HUES64 (cell line): Measurements from ENCODE around the gene RIMKLA.

ENCODE experiments used
- H3K27ac ChIP-seq: 2 replicates; pipeline ENCODE4 v1.7.0; 2013; ENCODE audit warnings: low read depth, low read length, inconsistent platforms
- H3K27me3 ChIP-seq: 2 replicates; pipeline ENCODE4 v1.6.1; 2013; ENCODE audit warnings: mild to moderate bottlenecking, low read length; ENCODE audit not compliant: insufficient read depth
- H3K36me3 ChIP-seq: 2 replicates; pipeline ENCODE4 v1.6.1; 2013; ENCODE audit warnings: mild to moderate bottlenecking, low read length; ENCODE audit not compliant: insufficient read depth
- H3K4me1 ChIP-seq: 2 replicates; pipeline ENCODE4 v1.6.1; 2013; ENCODE audit warnings: mild to moderate bottlenecking, low read length, moderate library complexity; ENCODE audit not compliant: insufficient read depth
- H3K4me3 ChIP-seq: 2 replicates; pipeline ENCODE4 v1.5.1; 2013; ENCODE audit warnings: mild to moderate bottlenecking, low read length, moderate library complexity
- H3K9ac ChIP-seq: 2 replicates; pipeline ENCODE4 v1.6.1; 2013; ENCODE audit warnings: mild to moderate bottlenecking, low read depth, low read length
- H3K9me3 ChIP-seq: 2 replicates; pipeline ENCODE4 v1.6.1; 2013; ENCODE audit warnings: low read depth, low read length; ENCODE audit not compliant: insufficient read depth
- WGBS: fragments of 150-250, 120-280 bp; methylation state at CpG from one replicate; pipeline ENCODE4 v1.1.7; 2013; ENCODE audit warnings: missing lambda C conversion rate; 5-methylcytosine and 5-hydroxymethylcytosine counted together

The RIMKLA gene

DNA sequence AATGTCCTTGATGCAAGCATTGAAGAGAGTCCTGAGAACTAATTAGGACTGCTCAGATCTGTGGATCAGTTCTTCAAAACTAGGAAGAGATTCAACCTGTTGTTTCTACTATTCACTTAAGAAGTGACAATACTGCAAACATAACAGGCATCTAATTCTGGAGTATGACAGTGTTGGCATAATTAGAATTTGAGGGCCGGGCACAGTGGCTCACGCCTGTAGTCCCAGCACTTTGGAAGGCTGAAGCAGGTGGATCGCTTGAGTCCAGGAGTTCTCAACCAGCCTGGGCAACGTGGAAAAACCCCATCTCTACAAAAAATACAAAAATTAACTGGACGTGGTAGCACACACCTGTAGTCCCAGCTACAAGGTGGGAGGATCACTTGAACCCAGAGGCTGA is 37.5 kb upstream of the RIMKLA start:
- 87% methylated on average over 5 of the region's 5 CpGs for WGBS
- Histone ChIP-seq H3K27ac (no peak overlapping the region), H3K9ac (no peak overlapping the region), H3K4me1 (peaks cover 24% of the 10 kb centered on the region), H3K9me3 (no peaks in the 10 kb centered on the region), H3K36me3 (no peaks in the 10 kb centered on the region), H3K27me3 (no peaks in the 10 kb centered on the region), H3K4me3 (no peak overlapping the region)

- H3K9ac ChIP-seq = no peak overlapping the region
- H3K4me3 ChIP-seq = no peak overlapping the region
- H3K27ac ChIP-seq = no peak overlapping the region
- H3K9me3 ChIP-seq = no peaks in the 10 kb centered on the region
- no peaks in the 10 kb centered on the region for H3K4me1 ChIP-seq
- peaks cover 3% of the 10 kb centered on the region; the same call in 1 of the 2 replicates for H3K27me3 ChIP-seq
- no peaks in the 10 kb centered on the region for H3K36me3 ChIP-seq
These were observed 32.1 kb upstream of the RIMKLA start for GRCh38 chr1:42348498-42348897.

DNA sequence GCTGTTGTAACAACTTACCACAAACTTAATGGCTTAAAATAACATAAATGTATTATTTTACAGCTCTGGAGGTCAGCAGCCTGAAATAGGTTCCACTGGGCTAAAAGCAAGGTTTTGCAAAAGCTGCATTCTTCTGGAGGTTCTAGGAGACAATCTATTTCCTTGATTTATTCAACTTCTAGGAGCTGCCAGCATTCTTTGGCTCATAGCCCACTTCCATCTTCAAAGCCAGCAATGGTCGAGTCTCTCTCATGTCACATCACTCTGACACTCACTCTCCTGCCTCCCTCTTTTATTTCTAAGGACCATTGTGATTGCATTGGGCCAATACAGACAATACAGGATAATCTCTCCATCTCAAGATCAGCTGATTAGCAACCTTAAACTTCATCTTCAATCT is 30.5 kb upstream of the RIMKLA start:
- Histone ChIP-seq H3K4me1 (no peaks in the 10 kb centered on the region), H3K9me3 (no peaks in the 10 kb centered on the region), H3K27ac (no peak overlapping the region), H3K9ac (no peak overlapping the region), H3K27me3 (peaks cover 3% of the 10 kb centered on the region; the same call in 1 of the 2 replicates), H3K4me3 (no peak overlapping the region), H3K36me3 (no peaks in the 10 kb centered on the region)
- 59% methylated on average over 1 of the region's 1 CpG for WGBS

DNA sequence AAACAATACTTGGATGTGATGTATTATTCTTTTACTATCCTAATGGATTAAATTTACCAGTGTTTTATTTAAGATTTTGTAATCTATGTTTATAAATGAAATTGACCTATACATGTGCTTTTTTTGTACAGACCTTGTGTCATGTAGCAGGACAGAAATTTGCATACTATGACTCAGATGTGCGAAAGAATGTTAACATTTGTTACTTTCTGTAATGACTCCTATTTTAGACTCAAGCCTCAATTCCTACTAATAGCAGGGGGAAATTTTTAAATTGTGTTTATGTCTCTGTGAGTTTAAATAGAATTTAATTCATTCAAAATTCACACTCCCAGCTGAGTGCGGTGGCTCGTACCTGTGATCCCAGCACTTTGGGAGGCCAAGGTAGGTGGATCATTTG is 21.8 kb upstream of the RIMKLA start:
- WGBS = 100% methylated on average over 3 of the region's 3 CpGs
- Histone ChIP-seq H3K27ac (no peak overlapping the region), H3K4me1 (no peaks in the 10 kb centered on the region)

GRCh38 chr1:42359466-42359865 is 21.1 kb upstream of the RIMKLA start:
- Histone ChIP-seq H3K9ac (no peak overlapping the region), H3K27me3 (no peaks in the 10 kb centered on the region; the same call in 1 of the 2 replicates), H3K36me3 (no peaks in the 10 kb centered on the region), H3K27ac (no peak overlapping the region), H3K4me3 (no peak overlapping the region), H3K9me3 (no peaks in the 10 kb centered on the region), H3K4me1 (no peaks in the 10 kb centered on the region)
- 89% methylated on average over 1 of the region's 1 CpG for WGBS

More for the DNA sequence above, 21.8 kb upstream of the RIMKLA start:
- Histone ChIP-seq H3K36me3 (no peaks in the 10 kb centered on the region), H3K4me3 (no peak overlapping the region), H3K27me3 (no peaks in the 10 kb centered on the region; the same call in 1 of the 2 replicates), H3K9me3 (no peaks in the 10 kb centered on the region), H3K9ac (no peak overlapping the region)

GRCh38 chr1:42364089-42364488 is 16.5 kb upstream of the RIMKLA start:
- Histone ChIP-seq H3K9me3 (no peaks in the 10 kb centered on the region), H3K9ac (no peak overlapping the region), H3K27me3 (no peaks in the 10 kb centered on the region), H3K27ac (no peak overlapping the region), H3K4me3 (no peak overlapping the region), H3K4me1 (no peaks in the 10 kb centered on the region), H3K36me3 (no peaks in the 10 kb centered on the region)
- 93% methylated on average over 6 of the region's 6 CpGs for WGBS

- Histone ChIP-seq H3K4me3 (no peak overlapping the region), H3K9me3 (no peaks in the 10 kb centered on the region), H3K36me3 (no peaks in the 10 kb centered on the region), H3K4me1 (no peaks in the 10 kb centered on the region), H3K27ac (no peak overlapping the region), H3K9ac (no peak overlapping the region), H3K27me3 (no peaks in the 10 kb centered on the region)
- 100% methylated on average over 2 of the region's 2 CpGs for WGBS
These were observed 16.1 kb upstream of the RIMKLA start for GRCh38 chr1:42364542-42364941.

DNA sequence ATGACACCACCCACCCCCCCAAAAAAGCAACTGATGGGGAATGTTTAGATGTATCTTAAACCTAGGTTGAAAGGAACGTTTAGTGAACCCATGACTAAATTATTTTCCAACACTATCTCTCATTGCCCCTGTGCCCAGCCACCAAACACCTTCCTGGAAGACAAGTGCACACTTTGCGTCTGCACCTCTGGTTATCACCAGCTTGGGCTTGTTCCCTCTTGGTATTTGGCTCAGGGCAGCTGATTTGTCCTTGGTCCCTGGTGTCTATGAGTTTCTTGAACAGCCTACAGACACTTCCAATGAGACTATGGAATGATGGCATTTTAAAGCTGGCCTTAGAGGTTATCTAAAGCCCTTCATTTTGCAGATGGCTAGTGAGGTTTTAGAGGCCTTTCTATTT is 15.5 kb upstream of the RIMKLA start:
- H3K27me3 ChIP-seq = peaks cover 5% of the 10 kb centered on the region; the same call in 1 of the 2 replicates
- no peaks in the 10 kb centered on the region for H3K36me3 ChIP-seq
- no peaks in the 10 kb centered on the region for H3K9me3 ChIP-seq
- 79% methylated on average over 2 of the region's 2 CpGs for WGBS
- H3K27ac ChIP-seq = no peak overlapping the region
- no peaks in the 10 kb centered on the region for H3K4me1 ChIP-seq
- H3K4me3 ChIP-seq = no peak overlapping the region
- H3K9ac ChIP-seq = no peak overlapping the region

DNA sequence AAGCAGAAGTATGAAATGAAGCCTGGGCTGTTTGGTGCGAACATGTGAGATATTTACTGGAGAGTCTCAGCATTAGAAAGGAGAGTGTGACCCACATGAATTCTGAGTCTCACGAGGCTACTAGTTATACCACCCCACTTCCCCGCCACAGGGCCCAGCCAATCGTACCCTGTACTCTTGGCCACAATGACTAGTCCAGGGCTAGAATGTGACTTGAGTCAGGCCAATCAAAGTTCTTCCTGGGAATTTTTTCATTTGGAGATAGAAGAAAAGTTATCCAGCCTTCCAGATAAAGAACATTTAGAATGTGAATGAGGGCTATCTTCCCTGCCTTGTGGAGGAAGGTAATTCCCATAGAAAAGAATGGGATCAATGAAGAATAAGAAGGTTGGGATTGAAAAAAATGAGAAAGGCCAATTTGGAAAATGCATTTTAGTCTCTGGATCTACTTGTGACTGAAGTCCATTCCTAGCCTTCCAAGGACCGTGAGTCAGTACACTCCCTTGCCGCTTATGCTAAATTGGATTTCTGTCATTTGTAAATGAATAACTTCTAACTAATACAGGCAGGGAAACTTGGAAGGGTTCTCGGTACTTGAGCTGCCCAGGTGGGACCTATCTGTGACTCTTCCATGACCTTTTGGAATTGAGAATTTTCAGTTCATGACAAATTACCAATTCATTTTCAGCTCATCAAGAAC is 12.3 kb upstream of the RIMKLA start:
- no peak overlapping the region for H3K27ac ChIP-seq
- peaks cover 20% of the 10 kb centered on the region for H3K27me3 ChIP-seq
- no peak overlapping the region for H3K4me3 ChIP-seq
- H3K36me3 ChIP-seq = no peaks in the 10 kb centered on the region
- no peak overlapping the region for H3K9ac ChIP-seq
- no peaks in the 10 kb centered on the region for H3K4me1 ChIP-seq
- H3K9me3 ChIP-seq = no peaks in the 10 kb centered on the region
- WGBS = 84% methylated on average over 6 of the region's 7 CpGs

DNA sequence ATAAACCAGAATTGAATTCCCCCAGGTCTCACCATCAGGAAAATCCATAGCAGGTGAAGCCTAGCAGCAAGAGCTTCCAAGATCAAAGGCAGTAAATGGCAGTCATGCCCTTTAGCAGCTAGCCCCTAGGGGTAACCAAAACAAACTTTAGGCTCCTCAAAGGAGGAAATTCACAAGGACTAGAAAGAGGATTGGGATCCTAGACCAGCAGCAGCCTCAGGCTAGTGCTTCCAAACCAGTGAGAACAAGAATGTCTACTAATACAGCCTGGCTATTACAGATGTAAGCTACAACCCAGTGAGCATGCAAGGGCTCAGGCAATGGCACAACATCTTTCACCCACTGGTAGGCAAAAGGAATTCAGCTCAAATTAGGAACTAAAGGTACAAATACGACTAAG is 11.1 kb upstream of the RIMKLA start:
- H3K9me3 ChIP-seq = no peaks in the 10 kb centered on the region
- H3K4me3 ChIP-seq = no peak overlapping the region
- no peaks in the 10 kb centered on the region for H3K36me3 ChIP-seq
- H3K27me3 ChIP-seq = peaks cover 20% of the 10 kb centered on the region
- no peak overlapping the region for H3K9ac ChIP-seq
- no peaks in the 10 kb centered on the region for H3K4me1 ChIP-seq
- WGBS = 95% methylated on average over 1 of the region's 1 CpG
- H3K27ac ChIP-seq = no peak overlapping the region

GRCh38 chr1:42370876-42371549 is 9.6 kb upstream of the RIMKLA start:
- Histone ChIP-seq H3K9ac (no peak overlapping the region), H3K27me3 (peaks cover 20% of the 10 kb centered on the region), H3K4me3 (no peak overlapping the region), H3K27ac (no peak overlapping the region), H3K4me1 (no peaks in the 10 kb centered on the region), H3K36me3 (no peaks in the 10 kb centered on the region), H3K9me3 (no peaks in the 10 kb centered on the region)
